CD4-positive, alpha-beta T cell (primary cell): Measurements from ENCODE around the gene SGPP1. TPM values are rescaled to one million over a fixed set of nuclear protein-coding genes. Genes with fewer than 3 reads are reported as not detected.

Source experiments
- ATAC-seq: fragments of 200-7000 bp; cut with Tn5 transposase; one replicate; pipeline ENCODE4 v1.10.0; 2022; ENCODE audit warnings: mild to moderate bottlenecking; ENCODE audit not compliant: poor library complexity
- CTCF ChIA-PET: fragments of 350-600 bp; sonication (Branson Sonifier 250); formaldehyde crosslinking; loops from one replicate; lab custom pipeline; 2021; ENCODE audit warnings: antibody characterized with exemption, inconsistent platforms; lab: Charles Lee
- POLR2A ChIA-PET: fragments of 350-600 bp; sonication (Branson Sonifier 250); formaldehyde crosslinking; loops from one replicate; lab custom pipeline; 2021; ENCODE audit warnings: antibody characterized with exemption, inconsistent platforms; lab: Charles Lee
- DNase-seq, 14 experiments: peaks; one replicate each; pipeline ENCODE4 v3.0.0-alpha.2; 2013 to 2020; ENCODE audit warnings: mixed read lengths in 2 of 14
- H3K27ac ChIP-seq, 2 donors: one replicate each; pipeline versions ENCODE4 v1.5.1 to v1.7.0; 2013; ENCODE audit warnings: low read length in 2 of 2, low read depth in 1 of 2, mild to moderate bottlenecking in 1 of 2
- H3K27me3 ChIP-seq, 2 experiments: 1 replicate in 1 of 2; 2 replicates in 1 of 2; pipeline versions ENCODE4 v1.6.1 to v1.7.0; 2013; ENCODE audit warnings: low read length in 2 of 2, control low read depth in 1 of 2, mild to moderate bottlenecking in 1 of 2, moderate library complexity in 1 of 2; ENCODE audit not compliant: insufficient read depth in 2 of 2, control insufficient read depth in 1 of 2
- H3K36me3 ChIP-seq: one replicate; pipeline ENCODE4 v1.6.1; 2013; ENCODE audit warnings: low read length, control low read depth; ENCODE audit not compliant: insufficient read depth
- H3K4me1 ChIP-seq: one replicate; pipeline ENCODE4 v1.6.1; 2013; ENCODE audit warnings: low read length, control low read depth; ENCODE audit not compliant: insufficient read depth
- H3K4me3 ChIP-seq: one replicate; pipeline ENCODE4 v1.5.1; 2013; ENCODE audit warnings: mild to moderate bottlenecking, low read length, moderate library complexity
- H3K9me3 ChIP-seq, 2 experiments: 1 replicate in 1 of 2; 2 replicates in 1 of 2; pipeline versions ENCODE4 v1.6.1 to v1.7.0; 2013; ENCODE audit warnings: low read length in 2 of 2, mild to moderate bottlenecking in 2 of 2, control low read depth in 1 of 2, moderate library complexity in 1 of 2; ENCODE audit not compliant: control insufficient read depth in 1 of 2, insufficient read depth in 1 of 2
- H3K27ac Mint-ChIP-seq: one replicate; pipeline ENCODE4 v1.8.0; 2020; ENCODE audit warnings: mixed read lengths
- H3K27me3 Mint-ChIP-seq: one replicate; pipeline ENCODE4 v1.8.0; 2021; ENCODE audit warnings: mixed read lengths
- H3K36me3 Mint-ChIP-seq: one replicate; pipeline ENCODE4 v1.8.0; 2021; ENCODE audit warnings: low read depth, mixed read lengths
- H3K4me1 Mint-ChIP-seq: one replicate; pipeline ENCODE4 v1.8.0; 2021; ENCODE audit warnings: low read depth, mixed read lengths
- H3K4me3 Mint-ChIP-seq: one replicate; pipeline ENCODE4 v1.8.0; 2020; ENCODE audit warnings: mild to moderate bottlenecking, mixed read lengths
- H3K9me3 Mint-ChIP-seq: one replicate; pipeline ENCODE4 v1.8.0; 2020; ENCODE audit warnings: mixed read lengths
- CTCF ChIP-seq: fragments of 200-600 bp; IDR thresholded peaks from one replicate; pipeline ENCODE4 v1.8.0; 2022; ENCODE audit warnings: antibody characterized with exemption, mild to moderate bottlenecking
- intact Hi-C, 2 experiments: fragments of 100-400 bp; cut with DNase I in 1 of 2; cut with micrococcal nuclease in 1 of 2; formaldehyde crosslinking; loops; one replicate each; pipeline versions ENCODE4 v1.15.1 to v1.9.0; 2023 to 2025; cut with DNase I, micrococcal nuclease
- total RNA-seq, 174 experiments: library from RNA in 2 of 174; stranded (reverse) in 2 of 174; gene quantifications; one replicate each; pipeline ENCODE4 v1.2.3 and lab custom pipeline; 2021 to 2026

SGPP1 gene
- total RNA-seq, 2 experiments from 2014 or later = 16.6 to 16.8 TPM

- Mint-ChIP-seq H3K27me3 (no peaks in the 10 kb centered on the region), H3K27ac (peak overlapping the region; percentile 24), H3K4me1 (peaks cover 64% of the 10 kb centered on the region), H3K9me3 (peaks cover 2% of the 10 kb centered on the region), H3K4me3 (peak overlapping the region; percentile 32), H3K36me3 (peaks cover 38% of the 10 kb centered on the region)
- DNase-seq (no peak), ATAC-seq (no peak)
- ChIA-PET CTCF (interaction anchor here (0.7 to 1.6 kb wide), 2 partner anchors 9 to 120 kb away, joined by 3 read pairs; no protein-coding TSS in a partner anchor), POLR2A (interaction anchor here (1.1 kb wide), 1 partner anchor 26 kb away, joined by 4 read pairs; no protein-coding TSS in a partner anchor)
- intact Hi-C loops = no loop called here
- Histone ChIP-seq H3K4me1 (peaks cover 8% of the 10 kb centered on the region), H3K4me3 (no peak overlapping the region), H3K9me3 (no peaks in the 10 kb centered on the region), H3K27me3 (no peaks in the 10 kb centered on the region), H3K27ac (no peak overlapping the region), H3K36me3 (no peaks in the 10 kb centered on the region)
- no peak for TF ChIP-seq CTCF
Measured at GRCh38 chr14:63701606-63702299, 26.1 kb downstream of the SGPP1 start.

GRCh38 chr14:63692310-63693020 lies 35.4 kb downstream of the SGPP1 start:
- no peaks in the 10 kb centered on the region for H3K27me3 Mint-ChIP-seq
- Histone ChIP-seq H3K4me1 (no peaks in the 10 kb centered on the region), H3K9me3 (no peaks in the 10 kb centered on the region), H3K27me3 (no peaks in the 10 kb centered on the region), H3K27ac (no peak overlapping the region), H3K36me3 (peaks cover 3% of the 10 kb centered on the region), H3K4me3 (no peak overlapping the region)
- POLR2A ChIA-PET = interaction anchor here (0.7 to 1.5 kb wide), 2 partner anchors 18 to 51 kb away, joined by 3 to 7 read pairs; partner anchors contain the start of gene WDR89
- CTCF ChIA-PET = interaction anchor here (0.7 kb wide), 1 partner anchor 77 kb away, joined by 3 read pairs; no protein-coding TSS in a partner anchor
- ATAC-seq (no peak), DNase-seq (no peak)
- no peaks in the 10 kb centered on the region for H3K9me3 Mint-ChIP-seq
- H3K27ac Mint-ChIP-seq = no peak overlapping the region
- H3K4me1 Mint-ChIP-seq = peaks cover 4% of the 10 kb centered on the region
- TF ChIP-seq CTCF = no peak
- no peak overlapping the region for H3K4me3 Mint-ChIP-seq
- peaks cover 44% of the 10 kb centered on the region for H3K36me3 Mint-ChIP-seq
- intact Hi-C loops = no loop called here

- no peak for TF ChIP-seq CTCF
- DNase-seq (no peak), ATAC-seq (no peak)
- no peaks in the 10 kb centered on the region for H3K27me3 ChIP-seq
- ChIA-PET POLR2A (interaction anchor here (1.6 kb wide), 1 partner anchor 47 kb away, joined by 6 read pairs; the partner anchor contains the start of gene WDR89), CTCF (interaction anchor here (0.9 kb wide), 1 partner anchor 37 kb away, joined by 3 read pairs; no protein-coding TSS in a partner anchor)
- Mint-ChIP-seq H3K36me3 (peaks cover 42% of the 10 kb centered on the region), H3K27ac (no peak overlapping the region), H3K4me1 (peaks cover 6% of the 10 kb centered on the region), H3K9me3 (no peaks in the 10 kb centered on the region), H3K4me3 (no peak overlapping the region), H3K27me3 (no peaks in the 10 kb centered on the region)
- H3K9me3 ChIP-seq = no peaks in the 10 kb centered on the region
- H3K27ac ChIP-seq = no peak overlapping the region
- H3K36me3 ChIP-seq = peaks cover 13% of the 10 kb centered on the region
- intact Hi-C loops = loop anchor here in 1 of 2 experiments (5.0 kb wide), 1 partner anchor 37 kb away; no protein-coding TSS in a partner anchor
- H3K4me3 ChIP-seq = no peak overlapping the region
- no peaks in the 10 kb centered on the region for H3K4me1 ChIP-seq
Measured at GRCh38 chr14:63689132-63689531, 38.7 kb downstream of the SGPP1 start.
